Measurements from ENCODE around the gene PLPP3.

The PLPP3 gene

GRCh38 chr1:56545711-56546110, 33.7 kb downstream of the PLPP3 start:
- no peak for DNase-seq

GRCh38 chr1:56543783-56544612, 35.4 kb downstream of the PLPP3 start:
- DNase-seq = no peak

GRCh38 chr1:56542651-56543050, 36.7 kb downstream of the PLPP3 start:
- no peak for DNase-seq

GRCh38 chr1:56541408-56541807, 38.0 kb downstream of the PLPP3 start:
- DNase-seq = no peak

DNA sequence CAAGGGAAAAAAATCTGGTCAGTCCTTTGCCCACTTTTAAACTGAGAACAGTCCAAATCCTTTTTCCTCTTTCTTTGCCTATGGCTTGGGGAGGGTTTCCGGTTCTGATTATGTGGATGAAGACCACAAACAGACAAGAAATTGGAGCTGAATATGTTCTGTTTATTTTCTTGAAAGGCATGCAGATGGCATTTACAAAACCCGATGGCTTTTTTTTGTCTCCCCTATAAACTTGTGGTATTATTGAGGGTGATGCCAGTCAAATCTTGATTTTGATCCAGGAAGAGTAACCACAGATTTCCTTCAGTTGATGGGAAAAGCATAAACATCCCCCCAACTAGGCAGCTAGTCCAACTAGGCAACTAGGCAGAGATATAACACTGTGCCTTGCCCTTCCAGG, 38.9 kb downstream of the PLPP3 start:
- DNase-seq = no peak

- DNase-seq = no peak
Measured at GRCh38 chr1:56539520-56539931, 39.8 kb downstream of the PLPP3 start.

- no peak for DNase-seq
Measured at GRCh38 chr1:56538532-56538931, 40.8 kb downstream of the PLPP3 start.

DNA sequence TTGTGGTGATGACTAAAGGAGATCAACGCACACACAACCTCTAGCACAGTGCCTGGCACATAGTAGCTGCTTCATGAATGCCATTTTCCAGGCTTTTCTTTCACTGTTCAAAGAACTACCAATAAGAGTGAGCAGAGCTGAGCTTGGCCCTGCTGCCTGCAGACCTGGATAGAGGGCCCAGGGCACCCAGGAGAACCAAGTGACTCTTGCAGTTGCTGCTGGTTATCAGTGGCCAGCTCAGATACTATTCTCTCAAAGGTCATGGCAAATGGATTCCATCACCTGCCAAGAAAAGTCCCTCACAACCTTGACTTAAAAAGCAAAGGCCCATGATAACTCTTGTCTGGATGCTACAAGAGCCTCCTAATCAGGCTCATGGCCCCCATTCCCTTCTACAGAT, 41.7 kb downstream of the PLPP3 start:
- no peak for DNase-seq

DNA sequence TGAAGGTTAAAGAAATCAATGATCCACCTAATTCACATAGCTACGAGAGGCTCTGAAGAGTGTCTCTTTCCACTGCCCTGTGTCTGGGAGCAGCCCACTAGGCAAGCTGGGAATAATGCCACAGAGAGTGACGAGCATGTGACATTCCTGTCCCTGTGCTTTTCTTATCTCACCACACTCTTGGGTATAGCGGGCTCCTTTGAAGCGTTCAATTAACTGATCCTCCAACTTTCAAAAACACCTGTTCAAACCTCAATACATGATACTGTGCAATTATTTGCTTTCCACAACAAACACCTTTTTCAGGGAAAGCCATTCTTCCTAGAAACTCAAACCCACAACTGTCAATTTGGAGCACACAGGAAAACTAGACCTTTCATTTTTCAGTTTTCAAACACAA, 43.4 kb downstream of the PLPP3 start:
- no peak for DNase-seq

DNA sequence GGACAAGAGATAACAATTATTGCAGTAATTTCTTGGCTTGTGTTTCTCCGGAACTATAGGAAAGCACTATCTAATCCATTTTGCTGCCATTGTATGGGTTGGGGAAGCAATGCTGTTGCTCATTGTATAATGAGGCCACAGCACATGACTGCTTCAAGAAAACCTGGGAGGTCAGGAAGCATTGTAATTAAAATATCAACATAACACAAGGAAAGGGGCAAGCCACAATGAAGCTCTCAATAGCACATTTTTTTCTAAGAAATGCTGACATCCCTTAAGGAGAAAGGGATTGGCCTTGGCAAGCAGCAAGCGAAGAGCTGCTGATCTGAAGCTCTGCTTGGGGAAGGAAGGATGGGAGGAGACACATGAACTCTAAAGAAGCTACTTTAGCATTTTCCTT, 44.0 kb downstream of the PLPP3 start:
- DNase-seq = no peak

DNA sequence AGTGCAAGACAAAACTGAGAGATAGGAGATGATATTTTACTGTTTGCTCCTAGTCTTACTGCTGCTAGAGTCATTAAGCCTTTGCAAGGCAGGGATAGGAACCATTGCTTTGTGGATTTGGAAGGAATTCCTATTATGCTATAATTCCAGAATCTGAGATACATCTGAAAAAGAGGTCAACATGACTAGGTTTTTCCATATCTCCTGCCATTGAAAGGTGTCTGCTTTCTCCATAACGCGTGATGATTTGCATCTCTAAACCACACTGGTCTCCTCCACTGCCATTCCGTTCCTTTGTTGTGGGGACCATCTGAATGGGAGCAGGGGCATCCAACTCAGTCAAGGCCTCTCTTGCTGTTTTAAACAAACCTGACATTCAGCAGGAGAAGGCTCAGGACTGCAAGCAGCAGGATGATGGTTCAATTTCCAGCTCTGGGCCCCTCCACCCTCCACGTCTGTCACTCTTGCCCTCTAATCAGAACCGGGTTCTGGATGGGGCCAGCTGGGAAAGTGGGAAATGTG, 45.2 kb downstream of the PLPP3 start:
- DNase-seq = no peak

DNA sequence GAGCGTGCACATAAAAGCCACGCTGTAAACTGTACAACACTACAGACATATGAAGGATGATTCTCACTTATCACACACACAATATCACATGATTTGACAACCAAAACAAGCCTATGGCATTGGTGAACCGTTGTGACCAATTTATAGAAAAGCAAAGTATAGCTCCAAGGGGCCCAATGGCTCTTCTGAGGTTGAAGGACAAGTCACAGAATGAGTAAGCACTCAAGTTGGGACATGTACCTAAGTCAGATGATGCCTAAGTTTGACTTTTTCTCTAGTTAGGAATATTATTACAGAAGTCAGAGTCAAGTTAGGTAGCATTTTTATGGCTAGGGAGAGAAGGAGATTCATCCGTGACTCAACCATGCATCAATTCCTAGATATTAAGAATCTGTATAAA, 45.7 kb downstream of the PLPP3 start:
- no peak for DNase-seq

DNA sequence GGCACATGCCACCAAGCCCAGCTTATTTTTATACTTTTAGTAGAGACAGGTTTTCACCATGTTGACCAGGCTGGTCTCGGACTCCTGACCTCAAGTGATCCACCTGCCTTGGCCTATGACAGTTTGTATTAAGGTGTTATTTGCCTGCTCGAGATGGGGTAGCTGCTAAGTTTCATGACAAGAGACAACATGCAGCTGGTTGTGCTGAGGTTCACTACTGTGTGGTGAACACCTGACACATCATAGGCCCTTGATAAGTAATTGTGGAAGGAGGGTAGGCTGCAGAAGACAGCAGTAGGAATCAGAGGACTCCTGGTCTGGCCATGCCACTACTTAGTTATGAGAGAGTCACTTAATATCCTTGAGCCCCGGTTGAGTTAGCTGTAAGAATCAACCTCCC, 46.2 kb downstream of the PLPP3 start:
- no peak for DNase-seq

DNA sequence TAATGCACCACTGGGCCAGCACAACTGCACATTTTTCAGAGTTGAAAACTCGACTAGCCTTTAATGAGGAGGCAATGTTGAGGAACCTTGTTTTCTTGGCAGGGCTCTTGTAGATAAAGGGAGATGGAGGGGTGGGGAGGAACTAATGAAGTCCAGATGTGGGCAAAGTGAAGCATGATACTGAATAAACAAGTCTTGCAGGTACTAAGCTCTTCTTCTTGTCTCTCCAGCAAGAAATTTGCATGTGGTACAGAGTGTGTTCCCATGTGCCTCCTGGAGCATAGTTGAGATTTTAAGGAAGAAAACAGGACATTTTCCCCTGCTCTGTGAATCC, 47.0 kb downstream of the PLPP3 start:
- no peak for DNase-seq

- DNase-seq = no peak
Measured at GRCh38 chr1:56531624-56532349, 47.6 kb downstream of the PLPP3 start.

DNA sequence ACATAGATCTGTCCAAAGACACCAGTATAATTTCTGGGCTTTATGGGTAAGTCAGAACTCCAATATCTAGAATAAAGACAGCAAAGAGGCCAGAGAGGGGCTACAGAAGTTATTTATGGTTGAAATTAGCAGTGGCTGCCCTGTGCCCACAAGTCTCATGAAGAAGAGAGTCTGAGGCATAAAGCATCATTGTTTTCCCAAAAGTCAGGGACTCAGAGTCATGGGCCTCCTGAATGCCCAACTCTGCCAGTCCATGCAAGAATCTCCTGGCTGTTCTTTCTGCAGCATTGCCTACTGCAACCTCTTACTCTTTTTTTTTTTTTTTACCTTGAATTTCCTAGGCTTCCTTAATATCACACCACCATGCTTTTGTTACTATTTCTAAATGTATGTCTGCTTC, 49.6 kb downstream of the PLPP3 start:
- DNase-seq = no peak

- DNase-seq = no peak
Measured at GRCh38 chr1:56527548-56528302, 51.6 kb downstream of the PLPP3 start.

GRCh38 chr1:56526571-56527174, 52.7 kb downstream of the PLPP3 start:
- DNase-seq = no peak

GRCh38 chr1:56525489-56526041, 53.8 kb downstream of the PLPP3 start:
- DNase-seq = no peak

DNA sequence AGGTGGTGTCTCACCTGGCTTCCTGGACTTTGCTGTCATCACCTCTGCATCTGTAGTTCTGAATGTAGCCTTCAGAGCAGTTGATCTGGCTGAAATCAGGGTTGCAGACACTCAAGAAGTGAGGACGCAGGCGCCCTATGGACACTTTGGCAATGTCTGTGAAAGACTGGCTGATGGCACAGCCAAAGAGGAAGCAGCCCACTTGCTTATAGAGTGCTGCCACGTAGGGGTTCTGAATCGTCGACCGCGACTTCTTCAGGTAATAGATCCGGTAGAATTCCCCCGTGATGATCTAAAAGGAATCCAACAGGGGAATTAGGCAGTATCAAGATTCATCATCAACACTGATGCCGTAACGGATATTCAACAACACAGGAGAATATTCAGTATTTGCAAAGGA, 55.1 kb downstream of the PLPP3 start:
- DNase-seq = no peak

- no peak for DNase-seq
Measured at GRCh38 chr1:56522680-56523079, 56.7 kb downstream of the PLPP3 start.

GRCh38 chr1:56520016-56520601, 59.3 kb downstream of the PLPP3 start:
- DNase-seq = no peak

All from stimulated activated CD4-positive, alpha-beta T cell treated with anti-CD3 and anti-CD28 coated beads, Interleukin-12 subunit alpha, Interleukin-12 subunit beta, amount 100 ng/mL, for 4 hours (primary cell).